ENCODE results near the gene RIMS1. TPM values are rescaled to one million over a fixed set of nuclear protein-coding genes. Genes with fewer than 3 reads are reported as not detected.

The RIMS1 gene
- total RNA-seq, 1 experiment from 2014 or later = 0.51 TPM

- no peaks in the 10 kb centered on the region for H3F3A ChIP-seq (ENCODE audit: low read length, unreplicated experiment)
- no peak overlapping the region for H3K27ac ChIP-seq (ENCODE audit: low read length)
- TF ChIP-seq EZH2phosphoT487 (IDR thresholded peaks at IDR 0.05; ENCODE audit: borderline replicate concordance, low read length) (no peak), EZH2 (IDR thresholded peaks at IDR 0.05; ENCODE audit: low read length, unreplicated experiment) (no peak), CTCF (conservative IDR thresholded peaks at IDR 0.05; ENCODE audit: low read depth, low read length) (no peak)
- H3K4me3 ChIP-seq (ENCODE audit: low read length) = no peak overlapping the region
- no peak overlapping the region for H3K9ac ChIP-seq (ENCODE audit: low read length)
- ChIA-PET CTCF (no interaction called here), POLR2A (ENCODE audit: unreplicated experiment) (no interaction called here)
- H3K79me2 ChIP-seq (ENCODE audit: low read length) = no peaks in the 10 kb centered on the region
- no peak for DNase-seq
- BruUV-seq (replicated peaks) = no TSS peak
- no peak overlapping the region for H2AFZ ChIP-seq (ENCODE audit: low read length)
- H4K20me1 ChIP-seq (ENCODE audit: low read length) = no peaks in the 10 kb centered on the region
- no peak for ATAC-seq
- H3K4me2 ChIP-seq (ENCODE audit: low read length) = no peak overlapping the region
- H3K9me2 ChIP-seq (replicated peaks; ENCODE audit: low read length) = no peaks in the 10 kb centered on the region
- no peaks in the 10 kb centered on the region for H3K36me3 ChIP-seq (ENCODE audit: low read depth, low read length)
- H3K27me3 ChIP-seq (ENCODE audit: low read length) = peaks cover 5% of the 10 kb centered on the region; the same call in 1 of the 2 replicates
- no peaks in the 10 kb centered on the region for H3K4me1 ChIP-seq (ENCODE audit: insufficient read depth, low read length)
- H3K9me3 ChIP-seq (ENCODE audit: low read length) = no peaks in the 10 kb centered on the region
- intact Hi-C loops (cut with micrococcal nuclease) = no loop called here
These were observed 174.9 kb downstream of the RIMS1 start for GRCh38 chr6:72061286-72061685.

- DNase-seq (no peak), ATAC-seq (no peak)
- no peak overlapping the region for H3K9ac ChIP-seq (ENCODE audit: low read length)
- peaks cover 5% of the 10 kb centered on the region; the same call in 1 of the 2 replicates for H3K27me3 ChIP-seq (ENCODE audit: low read length)
- ChIA-PET POLR2A (ENCODE audit: unreplicated experiment) (no interaction called here), CTCF (no interaction called here)
- H3K4me1 ChIP-seq (ENCODE audit: insufficient read depth, low read length) = no peaks in the 10 kb centered on the region
- no peaks in the 10 kb centered on the region for H3K9me3 ChIP-seq (ENCODE audit: low read length)
- H3K36me3 ChIP-seq (ENCODE audit: low read depth, low read length) = no peaks in the 10 kb centered on the region
- H3K27ac ChIP-seq (ENCODE audit: low read length) = no peak overlapping the region
- intact Hi-C loops (cut with micrococcal nuclease) = no loop called here
- no peaks in the 10 kb centered on the region for H4K20me1 ChIP-seq (ENCODE audit: low read length)
- no TSS peak for BruUV-seq (replicated peaks)
- H3F3A ChIP-seq (ENCODE audit: low read length, unreplicated experiment) = no peaks in the 10 kb centered on the region
- no peaks in the 10 kb centered on the region for H3K9me2 ChIP-seq (replicated peaks; ENCODE audit: low read length)
- H3K4me3 ChIP-seq (ENCODE audit: low read length) = no peak overlapping the region
- TF ChIP-seq CTCF (conservative IDR thresholded peaks at IDR 0.05; ENCODE audit: low read depth, low read length) = no peak
- no peak for TF ChIP-seq EZH2phosphoT487 (IDR thresholded peaks at IDR 0.05; ENCODE audit: borderline replicate concordance, low read length)
- no peak overlapping the region for H2AFZ ChIP-seq (ENCODE audit: low read length)
- H3K79me2 ChIP-seq (ENCODE audit: low read length) = no peaks in the 10 kb centered on the region
- H3K4me2 ChIP-seq (ENCODE audit: low read length) = no peak overlapping the region
These were observed 178.1 kb downstream of the RIMS1 start for GRCh38 chr6:72064399-72064975.

- no peak overlapping the region for H3K4me3 ChIP-seq (ENCODE audit: low read length)
- TF ChIP-seq EZH2phosphoT487 (IDR thresholded peaks at IDR 0.05; ENCODE audit: borderline replicate concordance, low read length) (no peak), EZH2 (IDR thresholded peaks at IDR 0.05; ENCODE audit: low read length, unreplicated experiment) (no peak), CTCF (conservative IDR thresholded peaks at IDR 0.05; ENCODE audit: low read depth, low read length) (no peak)
- no peak overlapping the region for H3K4me2 ChIP-seq (ENCODE audit: low read length)
- POLR2A ChIA-PET (ENCODE audit: unreplicated experiment) = no interaction called here
- H3K27ac ChIP-seq (ENCODE audit: low read length) = no peak overlapping the region
- no peaks in the 10 kb centered on the region for H3K9me2 ChIP-seq (replicated peaks; ENCODE audit: low read length)
- no peak overlapping the region for H3K9ac ChIP-seq (ENCODE audit: low read length)
- no peak for ATAC-seq
- intact Hi-C loops (cut with micrococcal nuclease) = no loop called here
- H2AFZ ChIP-seq (ENCODE audit: low read length) = no peak overlapping the region
- BruUV-seq (replicated peaks) = no TSS peak
- no peaks in the 10 kb centered on the region for H3K9me3 ChIP-seq (ENCODE audit: low read length)
- peaks cover 11% of the 10 kb centered on the region; the same call in 1 of the 2 replicates for H3K27me3 ChIP-seq (ENCODE audit: low read length)
- no peaks in the 10 kb centered on the region for H3F3A ChIP-seq (ENCODE audit: low read length, unreplicated experiment)
- H3K79me2 ChIP-seq (ENCODE audit: low read length) = no peaks in the 10 kb centered on the region
- H3K4me1 ChIP-seq (ENCODE audit: insufficient read depth, low read length) = no peaks in the 10 kb centered on the region
- no peaks in the 10 kb centered on the region for H3K36me3 ChIP-seq (ENCODE audit: low read depth, low read length)
- H4K20me1 ChIP-seq (ENCODE audit: low read length) = no peaks in the 10 kb centered on the region
- CTCF ChIA-PET = no interaction called here
- DNase-seq = no peak
These were observed 191.7 kb downstream of the RIMS1 start for GRCh38 chr6:72078096-72078495.

All from PC-3 (cell line).